Measurements from ENCODE around the gene EPS8L3. TPM values are rescaled to one million over a fixed set of nuclear protein-coding genes. Genes with fewer than 3 reads are reported as not detected.

EPS8L3 gene
- total and polyA plus RNA-seq, 2 of the 8 experiments (the other 6 are each of a cell fraction or from before 2014, with no cell fraction given): not detected

- TF ChIP-seq, protein P1, sequence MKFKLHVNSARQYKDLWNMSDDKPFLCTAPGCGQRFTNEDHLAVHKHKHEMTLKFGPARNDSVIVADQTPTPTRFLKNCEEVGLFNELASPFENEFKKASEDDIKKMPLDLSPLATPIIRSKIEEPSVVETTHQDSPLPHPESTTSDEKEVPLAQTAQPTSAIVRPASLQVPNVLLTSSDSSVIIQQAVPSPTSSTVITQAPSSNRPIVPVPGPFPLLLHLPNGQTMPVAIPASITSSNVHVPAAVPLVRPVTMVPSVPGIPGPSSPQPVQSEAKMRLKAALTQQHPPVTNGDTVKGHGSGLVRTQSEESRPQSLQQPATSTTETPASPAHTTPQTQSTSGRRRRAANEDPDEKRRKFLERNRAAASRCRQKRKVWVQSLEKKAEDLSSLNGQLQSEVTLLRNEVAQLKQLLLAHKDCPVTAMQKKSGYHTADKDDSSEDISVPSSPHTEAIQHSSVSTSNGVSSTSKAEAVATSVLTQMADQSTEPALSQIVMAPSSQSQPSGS (IDR thresholded peaks at IDR 0.05; ENCODE audit: low read length): no peak
- TF ChIP-seq RFX5 (IDR thresholded peaks at IDR 0.05; ENCODE audit: borderline replicate concordance, low read depth, low read length) (no peak), EGR1 (IDR thresholded peaks at IDR 0.05; ENCODE audit: borderline replicate concordance, low read depth, low read length) (no peak), EP300 (IDR thresholded peaks at IDR 0.05; ENCODE audit: borderline replicate concordance in 1 of 2, low read depth in 2 of 2, low read length in 2 of 2) (no peak), RXRA (IDR thresholded peaks at IDR 0.05; ENCODE audit: insufficient read depth, low read depth, low read length) (no peak), MAFK (IDR thresholded peaks at IDR 0.05; ENCODE audit: low read depth, low read length) (no peak)
Observed at GRCh38 chr1:109794319-109795132, 30.8 kb upstream of the EPS8L3 start (continued).

All from H1 (cell line).